GM23338 (cell line): ENCODE measurements around the gene DDX41. TPM values are rescaled to one million over a fixed set of nuclear protein-coding genes. Genes with fewer than 3 reads are reported as not detected.

Source experiments
- ATAC-seq: fragments of 200-7000 bp; cut with Tn5 transposase; 3 replicates; pipeline ENCODE4 v1.9.1; 2020
- DNase-seq: peaks from one replicate; pipeline ENCODE4 v3.0.0-alpha.2; 2015; ENCODE audit warnings: low spot score
- H2AFZ ChIP-seq: fragments of 200-600 bp; sonication (generic); 2 replicates; pipeline ENCODE4 v1.8.0; 2016; ENCODE audit warnings: antibody characterized with exemption, mild to moderate bottlenecking, moderate library complexity
- H3F3A ChIP-seq: fragments of 200-600 bp; sonication (generic); replicated peaks from 2 replicates; pipeline ENCODE4 v1.8.0; 2017; ENCODE audit warnings: antibody characterized with exemption, mixed run types, low read depth
- H3K27ac ChIP-seq: fragments of 200-600 bp; sonication (generic); 2 replicates; pipeline ENCODE4 v1.6.1; 2016; ENCODE audit warnings: low read depth
- H3K27me3 ChIP-seq: fragments of 200-600 bp; sonication (generic); 2 replicates; pipeline ENCODE4 v1.8.0; 2016; ENCODE audit warnings: mild to moderate bottlenecking, mixed run types, moderate library complexity; ENCODE audit not compliant: insufficient read depth
- H3K36me3 ChIP-seq: fragments of 200-600 bp; sonication (generic); 2 replicates; pipeline ENCODE4 v1.8.0; 2016; ENCODE audit warnings: mild to moderate bottlenecking; ENCODE audit not compliant: insufficient read depth
- H3K4me1 ChIP-seq: fragments of 200-600 bp; sonication (generic); 2 replicates; pipeline ENCODE4 v1.8.0; 2016; ENCODE audit warnings: mild to moderate bottlenecking, moderate library complexity; ENCODE audit not compliant: insufficient read depth
- H3K4me2 ChIP-seq: fragments of 200-600 bp; sonication (generic); 2 replicates; pipeline ENCODE4 v1.7.1; 2017; ENCODE audit warnings: mixed run types
- H3K4me3 ChIP-seq: fragments of 200-600 bp; sonication (generic); 2 replicates; pipeline ENCODE4 v1.6.1; 2016; ENCODE audit warnings: mixed run types
- H3K79me2 ChIP-seq: fragments of 200-600 bp; sonication (generic); replicated peaks from 2 replicates; pipeline ENCODE4 v1.8.0; 2017; ENCODE audit warnings: mild to moderate bottlenecking; ENCODE audit not compliant: insufficient read depth
- H3K9me2 ChIP-seq: fragments of 200-600 bp; sonication (generic); 2 replicates; pipeline ENCODE4 v1.8.0; 2017; ENCODE audit not compliant: insufficient read depth
- H4K20me1 ChIP-seq: fragments of 200-600 bp; sonication (generic); replicated peaks from 2 replicates; pipeline ENCODE4 v1.8.0; 2017; ENCODE audit warnings: mild to moderate bottlenecking; ENCODE audit not compliant: insufficient read depth
- H3K27ac Mint-ChIP-seq: 2 replicates; pipeline ENCODE4 v1.8.0; 2020; ENCODE audit warnings: inconsistent platforms, mild to moderate bottlenecking, moderate library complexity, mixed read lengths
- H3K27me3 Mint-ChIP-seq: 3 replicates; pipeline ENCODE4 v1.8.0; 2022; ENCODE audit warnings: low read depth, mild to moderate bottlenecking, moderate library complexity, mixed read lengths, inconsistent platforms; ENCODE audit not compliant: insufficient read depth, poor library complexity
- H3K36me3 Mint-ChIP-seq: 3 replicates; pipeline ENCODE4 v1.8.0; 2021; ENCODE audit warnings: low read depth, mild to moderate bottlenecking, inconsistent platforms, moderate library complexity, mixed read lengths
- H3K4me1 Mint-ChIP-seq: 3 replicates; pipeline ENCODE4 v1.8.0; 2020; ENCODE audit warnings: mild to moderate bottlenecking, inconsistent platforms, mixed read lengths
- H3K4me3 Mint-ChIP-seq: 3 replicates; pipeline ENCODE4 v1.8.0; 2021; ENCODE audit warnings: moderate library complexity, mild to moderate bottlenecking, inconsistent platforms, mixed read lengths
- H3K9me3 Mint-ChIP-seq: 3 replicates; pipeline ENCODE4 v1.8.0; 2020; ENCODE audit warnings: moderate library complexity, mild to moderate bottlenecking, inconsistent platforms, mixed read lengths
- CREB1 ChIP-seq: fragments of 250-450 bp; sonication (Bioruptor Pico); IDR thresholded peaks from 2 replicates; pipeline ENCODE4 v1.5.0; 2020; ENCODE audit warnings: low read depth, mild to moderate bottlenecking, moderate library complexity
- EZH2 ChIP-seq: fragments of 200-600 bp; sonication (generic); IDR thresholded peaks from one replicate; pipeline ENCODE4 v1.8.0; 2017; ENCODE audit warnings: antibody characterized with exemption, mild to moderate bottlenecking, low read depth; ENCODE audit not compliant: unreplicated experiment
- JUNB ChIP-seq: IDR thresholded peaks from one replicate; pipeline ENCODE4 v1.6.1; 2016; ENCODE audit warnings: antibody characterized with exemption; ENCODE audit not compliant: unreplicated experiment
- NANOG ChIP-seq: IDR thresholded peaks from 2 replicates; pipeline ENCODE4 v1.6.1; 2016; ENCODE audit warnings: antibody characterized with exemption, borderline replicate concordance
- ZNF331 ChIP-seq: fragments of 250-450 bp; sonication (Bioruptor Pico); IDR thresholded peaks from 2 replicates; pipeline ENCODE4 v1.5.0; 2020; ENCODE audit warnings: low read depth, mild to moderate bottlenecking, moderate library complexity
- polyA plus RNA-seq: library from polyadenylated mRNA; unstranded; fragments of >200 nt; fragmentation: Nextera tagmentation; extraction: Ambion mirVana; gene quantifications from 2 replicates; pipeline ENCODE4 v1.2.1, GENCODE V29; 2016
- total RNA-seq: library from RNA; depleted of rRNA; stranded (reverse); fragments of >200 nt; shearing (Covaris generic); gene quantifications from 2 replicates; pipeline ENCODE4 v1.2.3, GENCODE V29; 2014
- TF ChIP-seq, protein P1 (sequence below): IDR thresholded peaks from one replicate; pipeline ENCODE4 v1.6.1; 2018; ENCODE audit warnings: antibody characterized with exemption; ENCODE audit not compliant: unreplicated experiment
- TF ChIP-seq, protein P2 (sequence below), 2 experiments: fragments of 200-600 bp in 1 of 2; sonication (generic) in 1 of 2; conservative IDR thresholded peaks; 2 replicates each; pipeline versions ENCODE4 v1.5.1 to v1.6.1; 2016 to 2017; ENCODE audit warnings: antibody characterized with exemption in 2 of 2, low read depth in 2 of 2, mild to moderate bottlenecking in 2 of 2, moderate library complexity in 1 of 2
- TF ChIP-seq, protein P3 (sequence below): IDR thresholded peaks from 2 replicates; pipeline ENCODE4 v1.6.1; 2016; ENCODE audit warnings: antibody characterized with exemption

Gene DDX41
- total and polyA plus RNA-seq, 2 experiments from 2014 or later = 67.1 to 139 TPM

DNA sequence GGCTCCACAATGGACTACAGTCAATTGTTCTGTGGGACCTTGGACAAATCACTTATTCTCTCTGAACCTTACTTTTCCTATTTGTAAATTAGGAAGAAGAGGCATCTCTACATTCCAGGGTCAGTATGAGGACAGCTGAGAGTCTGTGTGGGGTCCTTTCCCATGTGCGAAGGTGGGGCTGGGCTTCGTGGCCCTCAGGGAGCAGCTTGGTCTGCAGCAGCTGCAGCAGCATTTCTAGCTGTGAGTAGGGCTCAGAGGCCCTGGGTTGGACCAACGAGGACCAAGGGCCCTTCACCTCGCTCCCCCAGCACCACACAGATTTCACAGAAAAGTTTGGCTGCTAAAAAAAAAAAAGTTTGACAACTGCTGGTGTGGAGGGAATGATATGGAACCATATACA is 9.4 kb upstream of the DDX41 start (continued):
- TF ChIP-seq, protein P1, sequence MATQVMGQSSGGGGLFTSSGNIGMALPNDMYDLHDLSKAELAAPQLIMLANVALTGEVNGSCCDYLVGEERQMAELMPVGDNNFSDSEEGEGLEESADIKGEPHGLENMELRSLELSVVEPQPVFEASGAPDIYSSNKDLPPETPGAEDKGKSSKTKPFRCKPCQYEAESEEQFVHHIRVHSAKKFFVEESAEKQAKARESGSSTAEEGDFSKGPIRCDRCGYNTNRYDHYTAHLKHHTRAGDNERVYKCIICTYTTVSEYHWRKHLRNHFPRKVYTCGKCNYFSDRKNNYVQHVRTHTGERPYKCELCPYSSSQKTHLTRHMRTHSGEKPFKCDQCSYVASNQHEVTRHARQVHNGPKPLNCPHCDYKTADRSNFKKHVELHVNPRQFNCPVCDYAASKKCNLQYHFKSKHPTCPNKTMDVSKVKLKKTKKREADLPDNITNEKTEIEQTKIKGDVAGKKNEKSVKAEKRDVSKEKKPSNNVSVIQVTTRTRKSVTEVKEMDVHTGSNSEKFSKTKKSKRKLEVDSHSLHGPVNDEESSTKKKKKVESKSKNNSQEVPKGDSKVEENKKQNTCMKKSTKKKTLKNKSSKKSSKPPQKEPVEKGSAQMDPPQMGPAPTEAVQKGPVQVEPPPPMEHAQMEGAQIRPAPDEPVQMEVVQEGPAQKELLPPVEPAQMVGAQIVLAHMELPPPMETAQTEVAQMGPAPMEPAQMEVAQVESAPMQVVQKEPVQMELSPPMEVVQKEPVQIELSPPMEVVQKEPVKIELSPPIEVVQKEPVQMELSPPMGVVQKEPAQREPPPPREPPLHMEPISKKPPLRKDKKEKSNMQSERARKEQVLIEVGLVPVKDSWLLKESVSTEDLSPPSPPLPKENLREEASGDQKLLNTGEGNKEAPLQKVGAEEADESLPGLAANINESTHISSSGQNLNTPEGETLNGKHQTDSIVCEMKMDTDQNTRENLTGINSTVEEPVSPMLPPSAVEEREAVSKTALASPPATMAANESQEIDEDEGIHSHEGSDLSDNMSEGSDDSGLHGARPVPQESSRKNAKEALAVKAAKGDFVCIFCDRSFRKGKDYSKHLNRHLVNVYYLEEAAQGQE = no peak
- TF ChIP-seq JUNB = no peak
- no peak for TF ChIP-seq ZNF331
- TF ChIP-seq EZH2 = no peak
- TF ChIP-seq, protein P2, sequence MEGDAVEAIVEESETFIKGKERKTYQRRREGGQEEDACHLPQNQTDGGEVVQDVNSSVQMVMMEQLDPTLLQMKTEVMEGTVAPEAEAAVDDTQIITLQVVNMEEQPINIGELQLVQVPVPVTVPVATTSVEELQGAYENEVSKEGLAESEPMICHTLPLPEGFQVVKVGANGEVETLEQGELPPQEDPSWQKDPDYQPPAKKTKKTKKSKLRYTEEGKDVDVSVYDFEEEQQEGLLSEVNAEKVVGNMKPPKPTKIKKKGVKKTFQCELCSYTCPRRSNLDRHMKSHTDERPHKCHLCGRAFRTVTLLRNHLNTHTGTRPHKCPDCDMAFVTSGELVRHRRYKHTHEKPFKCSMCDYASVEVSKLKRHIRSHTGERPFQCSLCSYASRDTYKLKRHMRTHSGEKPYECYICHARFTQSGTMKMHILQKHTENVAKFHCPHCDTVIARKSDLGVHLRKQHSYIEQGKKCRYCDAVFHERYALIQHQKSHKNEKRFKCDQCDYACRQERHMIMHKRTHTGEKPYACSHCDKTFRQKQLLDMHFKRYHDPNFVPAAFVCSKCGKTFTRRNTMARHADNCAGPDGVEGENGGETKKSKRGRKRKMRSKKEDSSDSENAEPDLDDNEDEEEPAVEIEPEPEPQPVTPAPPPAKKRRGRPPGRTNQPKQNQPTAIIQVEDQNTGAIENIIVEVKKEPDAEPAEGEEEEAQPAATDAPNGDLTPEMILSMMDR (conservative IDR thresholded peaks at IDR 0.05; ENCODE audit: low read depth in 2 of 2) = no peak
- TF ChIP-seq CREB1 = no peak
- TF ChIP-seq NANOG = no peak

DNA sequence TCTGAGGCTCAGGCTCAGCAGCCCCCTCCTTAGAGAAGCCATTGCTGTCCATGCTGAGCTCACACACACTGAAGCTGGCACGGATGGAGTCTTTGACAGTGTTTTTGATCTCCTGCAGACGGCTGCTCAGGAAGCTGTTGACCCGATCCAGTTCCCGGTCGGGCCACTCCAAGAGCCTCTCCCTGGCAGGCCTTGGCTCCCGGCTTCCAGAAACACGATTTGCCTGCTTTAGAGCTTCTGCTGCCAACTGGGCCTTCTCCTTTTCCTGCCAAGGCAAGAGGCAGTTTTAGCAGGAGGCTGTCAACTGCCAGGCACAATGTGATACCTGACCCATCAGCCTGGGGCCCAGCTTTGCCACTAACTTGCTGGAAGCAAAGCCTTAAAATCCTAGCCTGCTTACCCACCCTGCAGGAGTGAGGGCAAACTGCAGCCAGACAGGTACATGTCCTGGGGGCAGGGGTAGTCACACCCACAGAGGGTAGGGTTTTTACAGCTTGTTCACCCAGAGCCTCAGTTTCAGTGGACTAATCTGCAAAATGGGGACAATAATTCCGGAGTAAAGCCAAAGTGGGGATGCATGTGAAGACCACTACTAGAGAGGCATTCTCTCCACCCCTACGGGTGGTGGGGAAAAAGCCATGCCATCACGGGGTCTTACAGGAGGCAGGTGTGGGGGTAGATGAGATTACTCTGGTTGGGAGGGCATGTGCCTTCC is 8.3 kb upstream of the DDX41 start:
- no peaks in the 10 kb centered on the region for H3K4me1 Mint-ChIP-seq
- H3K9me3 Mint-ChIP-seq = no peaks in the 10 kb centered on the region
- H3K4me2 ChIP-seq = no peak overlapping the region
- H3K36me3 Mint-ChIP-seq = peaks cover 35% of the 10 kb centered on the region
- no peak overlapping the region for H3K4me3 Mint-ChIP-seq
- H3K4me1 ChIP-seq = no peaks in the 10 kb centered on the region
- peaks cover 8% of the 10 kb centered on the region for H4K20me1 ChIP-seq
- no peaks in the 10 kb centered on the region for H3F3A ChIP-seq
- peaks cover 5% of the 10 kb centered on the region for H3K27me3 Mint-ChIP-seq
- no peaks in the 10 kb centered on the region for H3K9me2 ChIP-seq
- H3K27ac Mint-ChIP-seq = no peak overlapping the region
- no peaks in the 10 kb centered on the region for H3K79me2 ChIP-seq
- ATAC-seq (no peak), DNase-seq (no peak)
- H3K27me3 ChIP-seq = no peaks in the 10 kb centered on the region
- no peak overlapping the region for H3K4me3 ChIP-seq
- H3K36me3 ChIP-seq = peaks cover 7% of the 10 kb centered on the region; the same call in 1 of the 2 replicates
- H2AFZ ChIP-seq = no peak overlapping the region
- H3K27ac ChIP-seq = no peak overlapping the region
- TF ChIP-seq, protein P1 = no peak
- TF ChIP-seq CREB1 (no peak), JUNB (no peak)
- TF ChIP-seq, protein P3, sequence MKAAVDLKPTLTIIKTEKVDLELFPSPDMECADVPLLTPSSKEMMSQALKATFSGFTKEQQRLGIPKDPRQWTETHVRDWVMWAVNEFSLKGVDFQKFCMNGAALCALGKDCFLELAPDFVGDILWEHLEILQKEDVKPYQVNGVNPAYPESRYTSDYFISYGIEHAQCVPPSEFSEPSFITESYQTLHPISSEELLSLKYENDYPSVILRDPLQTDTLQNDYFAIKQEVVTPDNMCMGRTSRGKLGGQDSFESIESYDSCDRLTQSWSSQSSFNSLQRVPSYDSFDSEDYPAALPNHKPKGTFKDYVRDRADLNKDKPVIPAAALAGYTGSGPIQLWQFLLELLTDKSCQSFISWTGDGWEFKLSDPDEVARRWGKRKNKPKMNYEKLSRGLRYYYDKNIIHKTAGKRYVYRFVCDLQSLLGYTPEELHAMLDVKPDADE = no peak
